GM19239 (cell line): ENCODE data around the gene FGFBP3.

Source experiments
- DNase-seq: peaks from one replicate; pipeline ENCODE4 v3.0.0; 2011; ENCODE audit warnings: low spot score; ENCODE audit not compliant: insufficient read length
- FAIRE-seq: peaks from 2 replicates; lab custom pipeline; 2011; peaks lifted over from hg19 to GRCh38; lab: Jason Lieb, UNC

The FGFBP3 gene

GRCh38 chr10:91864744-91865143, 44.5 kb downstream of the FGFBP3 start:
- FAIRE-seq (no peak), DNase-seq (no peak)

GRCh38 chr10:91864099-91864498, 45.2 kb downstream of the FGFBP3 start:
- DNase-seq (no peak), FAIRE-seq (no peak)

GRCh38 chr10:91860885-91861284, 48.4 kb downstream of the FGFBP3 start:
- no peak for FAIRE-seq
- DNase-seq = no peak

GRCh38 chr10:91856637-91857036, 52.6 kb downstream of the FGFBP3 start:
- DNase-seq (no peak), FAIRE-seq (no peak)
